ENCODE results near the gene TTI1.

The TTI1 gene

DNA sequence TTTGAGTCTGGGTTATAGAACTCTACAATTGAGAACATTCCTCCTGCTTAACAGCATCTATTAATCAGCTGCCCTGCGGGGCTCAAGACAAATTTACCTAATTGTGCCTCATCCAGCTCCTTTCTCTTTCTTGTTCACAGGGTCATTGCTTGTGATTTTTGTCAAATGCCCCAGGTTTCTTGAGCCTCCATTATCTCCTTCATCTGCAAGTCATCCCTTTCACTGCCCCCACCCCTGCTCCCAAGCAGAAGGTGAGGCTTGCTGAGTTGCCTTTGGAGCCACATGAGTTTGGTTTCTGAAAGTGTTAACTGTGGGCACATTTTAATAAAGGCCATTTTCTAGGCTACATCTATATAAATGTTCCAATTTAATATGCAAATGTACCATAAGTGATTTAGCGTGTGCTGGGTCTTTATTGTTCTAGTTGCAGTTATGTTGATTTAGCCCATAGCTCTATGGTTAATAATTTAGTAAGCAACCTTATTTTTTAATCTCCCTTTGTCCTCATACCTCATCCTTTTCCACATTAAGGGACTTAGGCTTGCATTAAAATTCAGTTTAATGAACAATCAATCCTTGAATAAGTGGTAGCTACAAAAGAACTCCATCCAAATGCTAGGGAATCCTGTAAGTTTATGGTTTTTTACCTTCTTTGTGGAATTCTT, 74.3 kb downstream of the TTI1 start:
- H3K27ac ChIP-seq = peak overlapping the region; percentile 99
- TF ChIP-seq, protein P1, sequence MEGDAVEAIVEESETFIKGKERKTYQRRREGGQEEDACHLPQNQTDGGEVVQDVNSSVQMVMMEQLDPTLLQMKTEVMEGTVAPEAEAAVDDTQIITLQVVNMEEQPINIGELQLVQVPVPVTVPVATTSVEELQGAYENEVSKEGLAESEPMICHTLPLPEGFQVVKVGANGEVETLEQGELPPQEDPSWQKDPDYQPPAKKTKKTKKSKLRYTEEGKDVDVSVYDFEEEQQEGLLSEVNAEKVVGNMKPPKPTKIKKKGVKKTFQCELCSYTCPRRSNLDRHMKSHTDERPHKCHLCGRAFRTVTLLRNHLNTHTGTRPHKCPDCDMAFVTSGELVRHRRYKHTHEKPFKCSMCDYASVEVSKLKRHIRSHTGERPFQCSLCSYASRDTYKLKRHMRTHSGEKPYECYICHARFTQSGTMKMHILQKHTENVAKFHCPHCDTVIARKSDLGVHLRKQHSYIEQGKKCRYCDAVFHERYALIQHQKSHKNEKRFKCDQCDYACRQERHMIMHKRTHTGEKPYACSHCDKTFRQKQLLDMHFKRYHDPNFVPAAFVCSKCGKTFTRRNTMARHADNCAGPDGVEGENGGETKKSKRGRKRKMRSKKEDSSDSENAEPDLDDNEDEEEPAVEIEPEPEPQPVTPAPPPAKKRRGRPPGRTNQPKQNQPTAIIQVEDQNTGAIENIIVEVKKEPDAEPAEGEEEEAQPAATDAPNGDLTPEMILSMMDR (conservative IDR thresholded peaks at IDR 0.05) = no peak

DNA sequence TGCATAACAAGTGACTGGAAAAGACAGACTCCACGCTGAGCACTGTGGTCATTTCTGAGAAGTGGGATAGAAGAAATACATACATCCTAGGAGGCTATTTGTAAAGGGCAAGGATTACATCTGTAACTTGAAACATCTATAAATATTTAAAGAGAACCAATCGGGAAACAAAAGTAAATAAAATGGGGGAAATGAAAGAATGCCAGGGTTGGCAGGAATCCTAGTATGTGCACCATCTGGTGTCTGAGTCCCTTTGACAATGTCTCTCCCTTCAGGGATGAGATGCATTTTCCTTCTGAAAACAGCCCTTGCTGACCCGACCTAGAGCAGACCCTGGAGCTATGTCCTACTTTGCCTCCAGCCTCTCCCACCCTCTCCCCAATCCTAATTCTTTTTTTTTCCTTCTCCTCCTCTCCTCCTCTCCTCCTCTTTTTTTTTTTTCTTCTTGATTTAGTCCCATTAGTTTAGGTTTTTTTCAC, 77.1 kb downstream of the TTI1 start:
- TF ChIP-seq, protein P1 (conservative IDR thresholded peaks at IDR 0.05) = peak; percentile 18; the same call in 1 of the 2 replicates
- peak overlapping the region; percentile 99 for H3K27ac ChIP-seq

- H3K27ac ChIP-seq = peak overlapping the region; percentile 99
- TF ChIP-seq, protein P1 (conservative IDR thresholded peaks at IDR 0.05) = no peak
These were observed 77.7 kb downstream of the TTI1 start for GRCh38 chr20:37955511-37955910.

DNA sequence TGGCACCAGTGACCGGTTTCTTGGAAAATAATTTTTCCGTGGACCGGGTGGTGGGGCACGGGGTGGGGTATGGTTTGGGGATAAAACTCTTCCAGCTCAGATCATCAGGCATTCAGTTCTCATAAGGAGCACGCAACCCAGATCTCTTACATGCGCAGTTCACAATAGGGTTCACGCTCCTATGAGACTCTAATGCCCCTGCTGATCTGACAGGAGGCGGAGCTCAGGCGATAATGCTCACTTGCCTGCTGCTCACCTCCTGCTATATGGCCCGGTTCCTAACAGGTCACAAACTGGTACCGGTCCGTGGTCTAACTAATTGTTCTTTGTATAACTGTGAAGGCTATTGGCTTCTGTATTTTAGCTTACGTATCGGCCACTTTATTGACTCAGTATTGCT, 78.6 kb downstream of the TTI1 start:
- TF ChIP-seq, protein P1 (conservative IDR thresholded peaks at IDR 0.05) = no peak
- peak overlapping the region; percentile 99 for H3K27ac ChIP-seq

GRCh38 chr20:37954190-37954589, 79.1 kb downstream of the TTI1 start:
- peak overlapping the region; percentile 99 for H3K27ac ChIP-seq
- TF ChIP-seq, protein P1 (conservative IDR thresholded peaks at IDR 0.05) = no peak

- TF ChIP-seq, protein P1 (conservative IDR thresholded peaks at IDR 0.05) = no peak
- H3K27ac ChIP-seq = no peak overlapping the region
These were observed 84.3 kb downstream of the TTI1 start for GRCh38 chr20:37948956-37949355.

DNA sequence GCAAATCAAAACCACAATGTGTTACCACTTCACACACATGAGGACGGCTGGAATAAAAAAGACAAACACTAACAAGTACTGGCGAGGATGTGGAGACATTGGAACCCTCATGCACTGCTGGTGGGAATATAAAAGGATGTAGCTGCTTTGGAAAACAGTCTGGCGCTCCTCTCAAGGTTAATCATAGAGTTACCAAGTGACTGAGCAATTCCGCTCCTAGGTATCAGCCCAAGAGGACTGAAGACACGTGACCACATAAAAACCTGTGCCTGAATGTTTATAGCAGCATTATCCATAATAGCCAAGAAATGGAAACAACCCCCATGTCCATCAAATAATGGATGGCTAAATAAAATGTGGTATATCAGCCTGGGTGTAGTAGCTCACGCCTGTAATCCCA, 85.3 kb downstream of the TTI1 start:
- no peak overlapping the region for H3K27ac ChIP-seq
- TF ChIP-seq, protein P1 (conservative IDR thresholded peaks at IDR 0.05) = no peak
